OCI-LY3 (cell line): ENCODE measurements around the gene WNT3.

Source experiments
- H2AFZ ChIP-seq: fragments of 200-600, 300-600 bp; shearing (Covaris generic); 2 replicates; pipeline ENCODE4 v1.6.0; 2014; ENCODE audit warnings: antibody characterized with exemption, low read depth, low read length
- H3K27ac ChIP-seq: fragments of 200-600, 300-600 bp; sonication (generic); 2 replicates; pipeline ENCODE4 v1.5.1; 2014; ENCODE audit warnings: mild to moderate bottlenecking, low read length, moderate library complexity, mixed read lengths
- H3K27me3 ChIP-seq: fragments of 200-600, 300-600 bp; sonication (generic); 2 replicates; pipeline ENCODE4 v1.6.1; 2014; ENCODE audit warnings: low read depth, low read length, mixed read lengths
- H3K36me3 ChIP-seq: fragments of 200-600, 300-600 bp; sonication (generic); replicated peaks from 2 replicates; pipeline ENCODE3; 2014; ENCODE audit warnings: low read depth, low read length, mixed read lengths
- H3K4me1 ChIP-seq: fragments of 300-600, 200-600 bp; sonication (generic); 2 replicates; pipeline ENCODE4 v1.6.1; 2014; ENCODE audit warnings: low read length, mixed read lengths
- H3K4me2 ChIP-seq: fragments of 200-600, 300-600 bp; sonication (generic); 2 replicates; pipeline ENCODE4 v1.6.1; 2014; ENCODE audit warnings: low read length, mixed read lengths
- H3K4me3 ChIP-seq: fragments of 300-600, 200-600 bp; sonication (generic); 2 replicates; pipeline ENCODE4 v1.5.1; 2014; ENCODE audit warnings: antibody characterized with exemption, mild to moderate bottlenecking, low read length, moderate library complexity
- H3K79me2 ChIP-seq: fragments of 300-600, 200-600 bp; shearing (Covaris generic); 2 replicates; pipeline ENCODE4 v1.6.1; 2014; ENCODE audit warnings: mild to moderate bottlenecking, low read length, mixed read lengths
- H3K9ac ChIP-seq: fragments of 300-600, 200-600 bp; shearing (Covaris generic); 2 replicates; pipeline ENCODE4 v1.6.0; 2014; ENCODE audit warnings: mild to moderate bottlenecking, low read length, moderate library complexity
- H3K9me3 ChIP-seq: fragments of 200-600, 300-600 bp; shearing (Covaris generic); 2 replicates; pipeline ENCODE4 v1.6.1; 2014; ENCODE audit warnings: low read length, mixed read lengths; ENCODE audit not compliant: insufficient read depth
- H4K20me1 ChIP-seq: fragments of 200-600, 300-600 bp; sonication (generic); 2 replicates; pipeline ENCODE4 v1.6.1; 2016; ENCODE audit warnings: low read length, mixed read lengths; ENCODE audit not compliant: insufficient read depth
- CTCF ChIP-seq: fragments of 200-600, 300-600 bp; sonication (generic); IDR thresholded peaks from 2 replicates; pipeline ENCODE4 v1.5.1; 2014; ENCODE audit warnings: antibody characterized with exemption, low read length, low read depth
- EZH2phosphoT487 ChIP-seq: fragments of 200-600 bp; shearing (Covaris generic); IDR thresholded peaks from 2 replicates; pipeline ENCODE4 v1.6.1; 2018; ENCODE audit warnings: antibody characterized with exemption, mixed run types, low read depth

WNT3 gene

GRCh38 chr17:46756861-46757260, 61.6 kb downstream of the WNT3 start:
- peaks cover 39% of the 10 kb centered on the region for H3K36me3 ChIP-seq

GRCh38 chr17:46756081-46756735, 62.3 kb downstream of the WNT3 start:
- TF ChIP-seq EZH2phosphoT487 = no peak
- no peak for TF ChIP-seq CTCF
- Histone ChIP-seq H3K4me2 (peak overlapping the region; percentile 37; the same call in 1 of the 2 replicates), H3K9me3 (no peaks in the 10 kb centered on the region), H3K4me3 (no peak overlapping the region; the same call in 1 of the 2 replicates), H3K27ac (peak overlapping the region; percentile 78), H2AFZ (no peak overlapping the region), H3K4me1 (peaks cover 16% of the 10 kb centered on the region), H4K20me1 (no peaks in the 10 kb centered on the region), H3K9ac (peak overlapping the region; percentile 3; the same call in 1 of the 2 replicates), H3K36me3 (peaks cover 39% of the 10 kb centered on the region), H3K79me2 (no peaks in the 10 kb centered on the region), H3K27me3 (no peaks in the 10 kb centered on the region)

More at GRCh38 chr17:46756861-46757260, 61.6 kb downstream of the WNT3 start:
- Histone ChIP-seq H2AFZ (no peak overlapping the region), H4K20me1 (no peaks in the 10 kb centered on the region), H3K4me3 (no peak overlapping the region), H3K79me2 (no peaks in the 10 kb centered on the region), H3K27me3 (no peaks in the 10 kb centered on the region), H3K27ac (peak overlapping the region; percentile 78; the same call in 1 of the 2 replicates), H3K9me3 (no peaks in the 10 kb centered on the region), H3K4me1 (peaks cover 16% of the 10 kb centered on the region), H3K9ac (no peak overlapping the region), H3K4me2 (no peak overlapping the region)
- TF ChIP-seq EZH2phosphoT487 (no peak), CTCF (no peak)

- H3K27ac ChIP-seq = no peak overlapping the region
- H3K79me2 ChIP-seq = no peaks in the 10 kb centered on the region
- H3K27me3 ChIP-seq = no peaks in the 10 kb centered on the region
- no peaks in the 10 kb centered on the region for H3K9me3 ChIP-seq
- H4K20me1 ChIP-seq = no peaks in the 10 kb centered on the region
- no peak overlapping the region for H3K4me3 ChIP-seq
- no peak overlapping the region for H3K9ac ChIP-seq
- H3K4me1 ChIP-seq = peaks cover 27% of the 10 kb centered on the region
- H3K36me3 ChIP-seq = peaks cover 45% of the 10 kb centered on the region
- TF ChIP-seq CTCF (no peak), EZH2phosphoT487 (no peak)
- no peak overlapping the region for H2AFZ ChIP-seq
- no peak overlapping the region for H3K4me2 ChIP-seq
These were observed 64.7 kb downstream of the WNT3 start for GRCh38 chr17:46753776-46754175.

GRCh38 chr17:46751425-46751824, 67.1 kb downstream of the WNT3 start:
- no peak for TF ChIP-seq EZH2phosphoT487
- TF ChIP-seq CTCF = no peak
- Histone ChIP-seq H3K79me2 (no peaks in the 10 kb centered on the region), H2AFZ (no peak overlapping the region), H3K36me3 (peaks cover 33% of the 10 kb centered on the region), H4K20me1 (no peaks in the 10 kb centered on the region), H3K4me2 (no peak overlapping the region), H3K27me3 (no peaks in the 10 kb centered on the region), H3K4me3 (no peak overlapping the region), H3K9me3 (no peaks in the 10 kb centered on the region), H3K9ac (no peak overlapping the region), H3K27ac (no peak overlapping the region), H3K4me1 (peaks cover 29% of the 10 kb centered on the region)
